ENCODE measurements around the gene PSD4. TPM values are rescaled to one million over a fixed set of nuclear protein-coding genes. Genes with fewer than 3 reads are reported as not detected.

Gene PSD4
- total RNA-seq: 10 to 100 TPM in 1 of 2 donors, 1 to 10 TPM in 1; 5.2 to 13.3 TPM
- polyA plus RNA-seq (2013, experiment 1 of 2): 1.6 TPM
- polyA plus RNA-seq (2013, experiment 2 of 2): 1.7 TPM
- long read RNA-seq, experiment 1, partial matches to known transcripts: 0 of 3 reads
- long read RNA-seq, experiment 1, other reads (novel, unspliced or antisense): 3 of 3 reads
- long read RNA-seq, experiment 2, full-length matches to known transcripts: 2 of 6 reads
- long read RNA-seq, experiment 2, partial matches to known transcripts: 2 of 6 reads
- long read RNA-seq, experiment 2, other reads (novel, unspliced or antisense): 2 of 6 reads
- long read RNA-seq, experiment 3, partial matches to known transcripts: 0 of 2 reads
- long read RNA-seq, experiment 3, other reads (novel, unspliced or antisense): 2 of 2 reads
- long read RNA-seq, experiment 4: 0 reads

- Histone ChIP-seq H3K27me3 (ENCODE audit: control insufficient read depth, insufficient read depth, low read length, poor library complexity, severe bottlenecking) (no peaks in the 10 kb centered on the region), H3K9ac (ENCODE audit: extremely low read depth, low read length, poor library complexity, severe bottlenecking) (no peak within 1 kb of the TSS), H3K4me1 (ENCODE audit: control insufficient read depth, insufficient read depth, low read length) (no peaks in the 10 kb centered on the region), H3K27ac (ENCODE audit: low read depth, low read length) (no peak within 1 kb of the TSS), H3K9me3 (ENCODE audit: control insufficient read depth, low read length) (no peaks in the 10 kb centered on the region), H3K36me3 (ENCODE audit: control insufficient read depth, insufficient read depth, low read length) (no peaks in the 10 kb centered on the region), H3K4me3 (ENCODE audit: low read length) (no peak within 1 kb of the TSS)
- no peaks in the 10 kb centered on the region for H3K36me3 Mint-ChIP-seq (ENCODE audit: low read depth)
- H3K9me3 Mint-ChIP-seq: no peaks in the 10 kb centered on the region
- TF ChIP-seq CTCF (conservative IDR thresholded peaks at IDR 0.05): no peak
- H3K27me3 Mint-ChIP-seq (ENCODE audit: insufficient read depth): peaks cover 3% of the 10 kb centered on the region
- H3K27ac Mint-ChIP-seq: peak within 1 kb of the TSS; percentile 75
- WGBS, 2 experiments (ENCODE audit: insufficient coverage in 1 of 2, insufficient read length in 1 of 2): 87 to 88% methylated on average over 9 to 14 of the region's 14 CpGs
- H3K4me3 Mint-ChIP-seq: no peak within 1 kb of the TSS
- H3K4me1 Mint-ChIP-seq: peaks cover 14% of the 10 kb centered on the region
- DNase-seq: peak; percentile 74
These were observed at the start of gene PSD4 for GRCh38 chr2:113173542-113174375. Gene PSD4, plus strand, starts transcription at chr2:113173971. Its CDS starts 8,486 bp downstream, at chr2:113182457.

GRCh38 chr2:113124181-113124961 is 49.4 kb upstream of the PSD4 start:
- Mint-ChIP-seq H3K4me1 (no peaks in the 10 kb centered on the region), H3K36me3 (ENCODE audit: low read depth) (no peaks in the 10 kb centered on the region), H3K4me3 (no peak overlapping the region), H3K27me3 (ENCODE audit: insufficient read depth) (peaks cover 44% of the 10 kb centered on the region), H3K9me3 (no peaks in the 10 kb centered on the region), H3K27ac (no peak overlapping the region)
- WGBS, 2 experiments (ENCODE audit: insufficient coverage in 1 of 2, insufficient read length in 1 of 2): 78 to 85% methylated on average over 5 to 12 of the region's 12 CpGs
- no peaks in the 10 kb centered on the region for H3K36me3 ChIP-seq (ENCODE audit: control insufficient read depth, insufficient read depth, low read length)
- peaks cover 69% of the 10 kb centered on the region for H3K27me3 ChIP-seq (ENCODE audit: control insufficient read depth, insufficient read depth, low read length, poor library complexity, severe bottlenecking)
- DNase-seq: no peak
- H3K4me1 ChIP-seq (ENCODE audit: control insufficient read depth, insufficient read depth, low read length): no peaks in the 10 kb centered on the region
- H3K9ac ChIP-seq (ENCODE audit: extremely low read depth, low read length, poor library complexity, severe bottlenecking): no peak overlapping the region
- no peak overlapping the region for H3K27ac ChIP-seq (ENCODE audit: low read depth, low read length)
- H3K9me3 ChIP-seq (ENCODE audit: control insufficient read depth, low read length): no peaks in the 10 kb centered on the region
- no peak overlapping the region for H3K4me3 ChIP-seq (ENCODE audit: low read length)
- no peak for TF ChIP-seq CTCF (conservative IDR thresholded peaks at IDR 0.05)
